HFFc6 (cell line): ENCODE results near the gene NAA50. TPM values are rescaled to one million over a fixed set of nuclear protein-coding genes. Genes with fewer than 3 reads are reported as not detected.

ENCODE experiments used
- DNase-seq: peaks from one replicate; pipeline ENCODE4 v3.0.0-alpha.2; 2018
- H3K27ac Mint-ChIP-seq: 2 replicates; pipeline ENCODE4 v1.8.0; 2020; ENCODE audit warnings: mild to moderate bottlenecking, mixed read lengths
- H3K27me3 Mint-ChIP-seq: 2 replicates; pipeline ENCODE4 v1.8.0; 2021; ENCODE audit warnings: mild to moderate bottlenecking, moderate library complexity, mixed read lengths; ENCODE audit not compliant: insufficient read depth
- H3K36me3 Mint-ChIP-seq: 2 replicates; pipeline ENCODE4 v1.8.0; 2021; ENCODE audit warnings: low read depth, mixed read lengths
- H3K4me1 Mint-ChIP-seq: 2 replicates; pipeline ENCODE4 v1.8.0; 2020; ENCODE audit warnings: low read depth, mixed read lengths
- H3K4me3 Mint-ChIP-seq: 2 replicates; pipeline ENCODE4 v1.8.0; 2020; ENCODE audit warnings: mild to moderate bottlenecking, moderate library complexity, mixed read lengths
- H3K9me3 Mint-ChIP-seq: 2 replicates; pipeline ENCODE4 v1.8.0; 2020; ENCODE audit warnings: mild to moderate bottlenecking, mixed read lengths
- CTCF ChIP-seq: fragments of 200-600 bp; sonication (generic); IDR thresholded peaks from 2 replicates; pipeline ENCODE4 v1.5.0; 2021; ENCODE audit warnings: antibody characterized with exemption, mild to moderate bottlenecking
- long read RNA-seq: library from polyadenylated mRNA; unstranded; transcript quantifications from one replicate; pipeline ENCODE4 v2.0.0, GENCODE V29; 2019
- total RNA-seq, 6 experiments: library from RNA; stranded (reverse); fragmentation: NEBNext Ultra II Directional; extraction: Animal tissue kit (Norgen Biotek cat#: 25700); gene quantifications; 2 replicates in 1 of 6; 3 replicates in 5 of 6; pipeline ENCODE4 v1.2.3, GENCODE V29; 2021

NAA50 gene
- 100 to 1,000 TPM; 146 to 178 (median 171) TPM for total RNA-seq
- long read RNA-seq, full-length matches to known transcripts, result 87 of 108 reads
- long read RNA-seq, partial matches to known transcripts, result 0 of 108 reads
- long read RNA-seq, other reads (novel, unspliced or antisense), result 21 of 108 reads

GRCh38 chr3:113745756-113746547, at the start of gene NAA50:
Gene NAA50 (minus strand): TSS chr3:113746249. CDS start chr3:113745949, 300 bp downstream.
- peaks cover 4% of the 10 kb centered on the region for H3K27me3 Mint-ChIP-seq
- H3K4me1 Mint-ChIP-seq, result peaks cover 67% of the 10 kb centered on the region
- H3K9me3 Mint-ChIP-seq, result no peaks in the 10 kb centered on the region
- peaks cover 16% of the 10 kb centered on the region for H3K36me3 Mint-ChIP-seq
- H3K27ac Mint-ChIP-seq, result peak within 1 kb of the TSS; percentile 100
- H3K4me3 Mint-ChIP-seq, result peak within 1 kb of the TSS; percentile 91
- TF ChIP-seq CTCF, result no peak
- peak; percentile 90 for DNase-seq

DNA sequence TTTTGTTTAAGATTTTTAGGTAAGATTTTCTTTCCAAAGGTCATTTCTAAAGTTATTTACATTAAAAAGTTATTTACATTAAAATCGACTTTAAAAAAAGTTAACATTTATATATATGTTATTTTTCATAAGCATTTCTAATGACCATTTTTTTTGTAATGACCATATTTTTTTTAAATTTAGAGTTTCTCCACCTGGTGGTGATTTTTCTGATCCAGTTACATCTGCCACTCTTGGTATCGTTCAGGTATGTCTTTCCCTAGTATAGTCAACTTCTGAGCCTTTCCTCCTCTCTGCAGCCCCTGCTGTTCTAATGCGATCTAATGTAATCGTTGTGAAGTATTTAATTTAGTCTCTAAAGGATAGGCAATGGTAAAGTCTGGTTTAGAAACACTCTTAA, 49.6 kb upstream of the NAA50 start:
- no peak for DNase-seq
- H3K4me3 Mint-ChIP-seq, result no peak overlapping the region
- H3K36me3 Mint-ChIP-seq, result peaks cover 19% of the 10 kb centered on the region
- TF ChIP-seq CTCF, result peak; percentile 58
- peaks cover 13% of the 10 kb centered on the region for H3K4me1 Mint-ChIP-seq
- H3K27me3 Mint-ChIP-seq, result no peaks in the 10 kb centered on the region
- no peak overlapping the region for H3K27ac Mint-ChIP-seq
- no peaks in the 10 kb centered on the region for H3K9me3 Mint-ChIP-seq

- no peak overlapping the region for H3K4me3 Mint-ChIP-seq
- no peak for DNase-seq
- H3K27ac Mint-ChIP-seq, result no peak overlapping the region
- peaks cover 19% of the 10 kb centered on the region for H3K36me3 Mint-ChIP-seq
- TF ChIP-seq CTCF, result no peak
- no peaks in the 10 kb centered on the region for H3K27me3 Mint-ChIP-seq
- peaks cover 13% of the 10 kb centered on the region for H3K4me1 Mint-ChIP-seq
- no peaks in the 10 kb centered on the region for H3K9me3 Mint-ChIP-seq
Observed at GRCh38 chr3:113794526-113794925, 48.5 kb upstream of the NAA50 start.

DNA sequence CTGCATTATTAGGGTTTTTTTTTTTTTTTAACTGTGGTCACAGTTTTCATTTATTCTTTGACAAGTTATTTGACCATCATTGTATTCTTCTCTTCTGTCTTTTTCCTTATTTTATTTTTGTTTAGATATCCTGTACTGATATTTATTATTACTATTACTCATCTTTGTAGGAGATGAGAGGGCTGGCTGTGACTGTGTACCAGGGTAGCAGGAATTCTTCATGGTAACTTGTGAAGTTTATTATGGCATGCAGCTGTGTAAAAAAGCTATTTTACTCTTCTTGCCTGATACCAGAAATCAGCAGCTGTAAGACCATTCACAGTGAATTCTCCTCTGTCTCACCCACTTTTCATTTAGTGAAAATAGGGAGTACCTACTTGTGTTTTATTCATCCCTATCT, 45.3 kb upstream of the NAA50 start:
- DNase-seq, result no peak
- peaks cover 19% of the 10 kb centered on the region for H3K36me3 Mint-ChIP-seq
- H3K27ac Mint-ChIP-seq, result no peak overlapping the region

GRCh38 chr3:113783980-113784379, 37.9 kb upstream of the NAA50 start:
- Mint-ChIP-seq H3K9me3 (no peaks in the 10 kb centered on the region), H3K4me3 (peak overlapping the region; percentile 60)

More for the DNA sequence above, 45.3 kb upstream of the NAA50 start:
- H3K4me3 Mint-ChIP-seq, result no peak overlapping the region
- TF ChIP-seq CTCF, result no peak
- no peaks in the 10 kb centered on the region for H3K9me3 Mint-ChIP-seq
- H3K27me3 Mint-ChIP-seq, result peaks cover 2% of the 10 kb centered on the region; the same call in 1 of the 2 replicates
- H3K4me1 Mint-ChIP-seq, result peaks cover 19% of the 10 kb centered on the region

More at GRCh38 chr3:113783980-113784379, 37.9 kb upstream of the NAA50 start:
- H3K4me1 Mint-ChIP-seq, result peaks cover 25% of the 10 kb centered on the region
- peaks cover 5% of the 10 kb centered on the region for H3K36me3 Mint-ChIP-seq
- H3K27ac Mint-ChIP-seq, result peak overlapping the region; percentile 97
- peaks cover 2% of the 10 kb centered on the region; the same call in 1 of the 2 replicates for H3K27me3 Mint-ChIP-seq
- no peak for TF ChIP-seq CTCF
- DNase-seq, result no peak
